MCF 10A (cell line): Measurements from ENCODE around the gene PMPCA. TPM values are rescaled to one million over a fixed set of nuclear protein-coding genes. Genes with fewer than 3 reads are reported as not detected.

Experiments used
- BruUV-seq: library from RNA; stranded (reverse); fragments of 400-500 nt; replicated peaks from 2 replicates; lab custom pipeline; 2021; lab: Mats Ljungman, UMichigan
- CTCF ChIA-PET: fragments of 300-600 bp; sonication (Branson Sonifier 250); formaldehyde crosslinking; extraction: SDS; loops from one replicate; lab custom pipeline; 2021; ENCODE audit warnings: antibody characterized with exemption, inconsistent platforms; lab: Yijun Ruan, JAX
- POLR2A ChIA-PET: fragments of 300-600, 350-650 bp; sonication (Branson Sonifier 250); formaldehyde crosslinking; extraction: SDS; loops from one replicate; lab custom pipeline; 2020; ENCODE audit warnings: antibody characterized with exemption, inconsistent platforms; lab: Yijun Ruan, JAX
- DNase-seq: peaks from one replicate; pipeline ENCODE4 v3.0.0-alpha.2; 2018; ENCODE audit not compliant: unreplicated experiment
- H3K27ac Mint-ChIP-seq: one replicate; pipeline ENCODE4 v1.8.0; 2022; ENCODE audit warnings: mild to moderate bottlenecking, low read depth, mixed read lengths; ENCODE audit not compliant: unreplicated experiment
- H3K27me3 Mint-ChIP-seq: one replicate; pipeline ENCODE4 v1.8.0; 2022; ENCODE audit warnings: mixed read lengths; ENCODE audit not compliant: insufficient read depth, unreplicated experiment
- H3K36me3 Mint-ChIP-seq: one replicate; pipeline ENCODE4 v1.8.0; 2022; ENCODE audit warnings: mild to moderate bottlenecking, moderate library complexity, mixed read lengths; ENCODE audit not compliant: insufficient read depth, unreplicated experiment
- H3K4me1 Mint-ChIP-seq: one replicate; pipeline ENCODE4 v1.8.0; 2022; ENCODE audit warnings: mixed read lengths; ENCODE audit not compliant: insufficient read depth, unreplicated experiment
- H3K4me3 Mint-ChIP-seq: one replicate; pipeline ENCODE4 v1.8.0; 2022; ENCODE audit warnings: mild to moderate bottlenecking, moderate library complexity, mixed read lengths; ENCODE audit not compliant: unreplicated experiment
- H3K9me3 Mint-ChIP-seq: one replicate; pipeline ENCODE4 v1.8.0; 2022; ENCODE audit warnings: mixed read lengths; ENCODE audit not compliant: unreplicated experiment
- intact Hi-C: fragments of 100-400 bp; cut with micrococcal nuclease; formaldehyde crosslinking; loops from 2 replicates; pipeline ENCODE4 v1.14.1; 2022
- total RNA-seq: library from RNA; stranded (reverse); gene quantifications from 2 replicates; pipeline ENCODE4 v1.2.3, GENCODE V29; 2022
- TF ChIP-seq, protein P1 (sequence below): fragments of 200-600 bp; IDR thresholded peaks from one replicate; pipeline ENCODE4 v1.8.0; 2022; ENCODE audit warnings: antibody characterized with exemption, mild to moderate bottlenecking; ENCODE audit not compliant: unreplicated experiment

PMPCA gene
- total RNA-seq, 1 experiment from 2014 or later: 66.3 TPM

DNA sequence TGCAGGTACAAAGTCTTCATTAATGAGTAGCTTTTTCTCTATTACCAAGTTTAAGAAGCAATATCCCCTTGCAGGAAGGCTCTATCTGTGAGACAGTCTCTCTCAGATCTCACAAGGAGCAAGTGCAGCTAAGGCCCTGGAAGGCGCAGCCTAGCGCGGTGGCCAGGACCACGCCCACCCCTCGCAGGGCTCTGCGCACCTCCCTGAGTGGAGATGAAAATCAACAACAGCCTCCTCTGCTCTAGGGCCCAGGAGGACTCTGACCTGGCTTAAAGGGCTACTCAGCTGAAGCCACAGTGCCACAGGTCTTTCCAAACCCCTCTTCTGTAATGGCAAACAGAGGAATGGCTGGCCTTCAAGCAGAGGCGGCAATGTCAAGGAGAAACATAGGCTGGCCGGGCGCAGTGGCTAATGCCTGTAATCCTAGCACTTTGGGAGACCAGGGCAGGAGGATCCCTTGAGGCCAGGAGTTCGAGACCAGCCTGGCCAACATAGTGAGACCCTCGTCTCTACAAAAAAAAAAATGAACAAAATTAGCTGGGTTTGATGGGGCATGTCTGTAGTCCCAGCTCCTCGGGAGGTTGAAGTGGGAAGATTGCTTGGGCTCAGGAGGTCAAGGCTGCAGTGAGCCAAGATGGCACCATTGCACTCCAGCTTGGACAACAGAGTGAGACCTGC, 60.5 kb downstream of the PMPCA start:
- Mint-ChIP-seq H3K4me1 (no peaks in the 10 kb centered on the region), H3K9me3 (no peaks in the 10 kb centered on the region), H3K27me3 (no peaks in the 10 kb centered on the region), H3K4me3 (no peak overlapping the region), H3K27ac (no peak overlapping the region), H3K36me3 (peaks cover 93% of the 10 kb centered on the region)
- ChIA-PET CTCF (interaction anchor here (0.5 to 1.0 kb wide), 3 partner anchors 14 to 180 kb away, joined by 4 to 5 read pairs (median 4); no protein-coding TSS in a partner anchor), POLR2A (interaction anchor here (0.7 to 1.3 kb wide), 2 partner anchors 13 to 423 kb away, joined by 3 read pairs; no protein-coding TSS in a partner anchor)
- TF ChIP-seq, protein P1, sequence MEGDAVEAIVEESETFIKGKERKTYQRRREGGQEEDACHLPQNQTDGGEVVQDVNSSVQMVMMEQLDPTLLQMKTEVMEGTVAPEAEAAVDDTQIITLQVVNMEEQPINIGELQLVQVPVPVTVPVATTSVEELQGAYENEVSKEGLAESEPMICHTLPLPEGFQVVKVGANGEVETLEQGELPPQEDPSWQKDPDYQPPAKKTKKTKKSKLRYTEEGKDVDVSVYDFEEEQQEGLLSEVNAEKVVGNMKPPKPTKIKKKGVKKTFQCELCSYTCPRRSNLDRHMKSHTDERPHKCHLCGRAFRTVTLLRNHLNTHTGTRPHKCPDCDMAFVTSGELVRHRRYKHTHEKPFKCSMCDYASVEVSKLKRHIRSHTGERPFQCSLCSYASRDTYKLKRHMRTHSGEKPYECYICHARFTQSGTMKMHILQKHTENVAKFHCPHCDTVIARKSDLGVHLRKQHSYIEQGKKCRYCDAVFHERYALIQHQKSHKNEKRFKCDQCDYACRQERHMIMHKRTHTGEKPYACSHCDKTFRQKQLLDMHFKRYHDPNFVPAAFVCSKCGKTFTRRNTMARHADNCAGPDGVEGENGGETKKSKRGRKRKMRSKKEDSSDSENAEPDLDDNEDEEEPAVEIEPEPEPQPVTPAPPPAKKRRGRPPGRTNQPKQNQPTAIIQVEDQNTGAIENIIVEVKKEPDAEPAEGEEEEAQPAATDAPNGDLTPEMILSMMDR: no peak
- BruUV-seq: no TSS peak
- no peak for DNase-seq
- intact Hi-C loops: no loop called here

DNA sequence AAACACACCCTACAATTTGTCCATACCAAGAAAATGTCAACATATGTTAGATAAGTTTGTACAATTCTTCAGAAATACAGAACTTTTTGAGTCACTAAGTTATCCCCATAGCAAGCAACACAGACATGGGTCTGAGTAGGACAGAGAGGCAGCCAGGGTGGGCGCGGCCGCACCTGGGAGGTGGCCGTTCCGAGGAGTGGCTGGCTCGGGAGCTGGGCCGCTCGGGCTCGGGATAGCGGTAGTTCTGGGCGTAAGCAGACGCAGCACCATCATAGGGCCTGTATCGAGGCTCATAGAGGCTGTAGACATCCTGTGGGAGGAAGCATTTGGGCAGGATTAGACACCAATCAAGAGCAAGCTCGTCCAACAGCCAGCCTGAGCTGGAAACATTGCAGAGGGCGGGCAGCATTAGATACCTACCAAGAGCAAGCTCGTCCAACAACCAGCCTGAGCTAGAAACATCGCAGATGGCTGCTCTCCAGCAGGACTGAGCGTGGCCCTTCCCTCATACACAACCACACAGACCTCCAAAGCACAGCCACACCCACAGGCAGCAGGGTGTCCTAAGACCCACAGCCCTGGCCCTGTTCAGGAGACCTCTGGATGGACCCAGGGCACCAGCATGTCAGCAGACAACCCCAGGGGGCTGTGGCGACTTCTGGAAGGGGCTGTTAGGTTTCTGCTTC, 61.5 kb downstream of the PMPCA start:
- DNase-seq: no peak
- no peak overlapping the region for H3K4me3 Mint-ChIP-seq
- H3K27me3 Mint-ChIP-seq: no peaks in the 10 kb centered on the region
- H3K36me3 Mint-ChIP-seq: peaks cover 94% of the 10 kb centered on the region
- ChIA-PET POLR2A (interaction anchor here (0.6 kb wide), 1 partner anchor 996 kb away, joined by 3 read pairs; no protein-coding TSS in a partner anchor), CTCF (no interaction called here)
- no peak overlapping the region for H3K27ac Mint-ChIP-seq
- no TSS peak for BruUV-seq
- TF ChIP-seq, protein P1: no peak
- intact Hi-C loops: no loop called here
- no peaks in the 10 kb centered on the region for H3K4me1 Mint-ChIP-seq
- H3K9me3 Mint-ChIP-seq: no peaks in the 10 kb centered on the region

DNA sequence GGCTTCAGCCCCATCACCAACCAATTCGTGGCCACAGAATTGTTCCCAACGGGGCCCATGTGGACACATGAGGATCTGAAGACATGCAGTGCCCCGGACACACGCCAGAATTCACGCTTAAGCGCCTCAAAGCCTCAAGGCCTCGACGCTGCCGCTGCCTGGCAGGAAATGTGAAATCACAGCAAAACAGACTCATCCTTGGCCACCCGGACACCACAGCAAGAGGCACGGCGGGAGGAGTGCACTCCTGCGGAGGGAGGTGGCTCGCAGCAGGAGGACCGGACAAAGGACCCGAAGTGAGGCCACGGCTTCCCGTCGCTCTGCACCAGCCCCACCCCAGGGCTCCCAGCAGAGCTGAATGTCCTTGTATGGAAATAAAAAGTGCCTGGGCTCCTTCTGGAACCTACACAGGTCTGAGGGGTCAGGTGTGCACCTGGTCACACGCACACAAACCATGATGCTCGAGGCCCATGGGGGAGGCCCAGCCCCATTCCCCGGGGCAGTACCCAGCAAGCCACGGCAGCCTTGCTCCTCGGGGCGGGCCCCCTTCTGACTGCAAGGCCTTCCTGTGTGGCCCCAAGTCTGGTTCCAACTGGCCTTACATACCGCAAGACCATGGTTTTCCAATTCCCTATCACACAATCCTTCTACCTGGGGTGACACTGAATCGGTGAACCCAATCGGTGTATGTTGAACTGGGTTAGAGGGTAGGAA, 62.3 kb downstream of the PMPCA start:
- H3K4me3 Mint-ChIP-seq: no peak overlapping the region
- no peak for DNase-seq
- POLR2A ChIA-PET: interaction anchor here (0.6 kb wide), 1 partner anchor 996 kb away, joined by 3 read pairs; no protein-coding TSS in a partner anchor
- no peaks in the 10 kb centered on the region for H3K27me3 Mint-ChIP-seq
- intact Hi-C loops: no loop called here
- no peak overlapping the region for H3K27ac Mint-ChIP-seq
- no peaks in the 10 kb centered on the region for H3K4me1 Mint-ChIP-seq
- no TSS peak for BruUV-seq
- TF ChIP-seq, protein P1: no peak
- CTCF ChIA-PET: no interaction called here
- H3K36me3 Mint-ChIP-seq: peaks cover 94% of the 10 kb centered on the region
- no peaks in the 10 kb centered on the region for H3K9me3 Mint-ChIP-seq

DNA sequence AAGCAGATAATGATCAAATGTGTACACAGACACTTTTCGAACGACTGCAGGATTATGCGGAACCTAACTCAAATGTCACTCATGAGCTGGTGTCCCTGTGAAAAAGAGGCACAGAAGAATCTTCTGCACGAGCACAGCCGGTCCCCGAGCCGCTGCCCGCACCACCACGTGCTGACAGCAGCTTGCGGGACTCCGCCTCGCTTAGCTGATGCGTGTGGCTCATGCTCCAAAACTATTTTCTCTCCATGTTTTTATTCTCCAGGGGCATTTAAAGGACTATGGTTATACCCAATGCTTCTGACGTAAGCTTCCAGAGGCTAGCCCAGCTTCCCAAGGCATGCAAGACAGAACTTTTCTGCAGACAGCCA, 62.9 kb downstream of the PMPCA start:
- Mint-ChIP-seq H3K27ac (no peak overlapping the region), H3K36me3 (peaks cover 94% of the 10 kb centered on the region)
- POLR2A ChIA-PET: no interaction called here

More for the DNA sequence above, 62.9 kb downstream of the PMPCA start:
- Mint-ChIP-seq H3K4me1 (no peaks in the 10 kb centered on the region), H3K27me3 (no peaks in the 10 kb centered on the region), H3K9me3 (no peaks in the 10 kb centered on the region), H3K4me3 (no peak overlapping the region)
- BruUV-seq: no TSS peak
- intact Hi-C loops: no loop called here
- TF ChIP-seq, protein P1: no peak
- CTCF ChIA-PET: no interaction called here
- no peak for DNase-seq
